GM18861 (cell line): Measurements from ENCODE around the gene SUN3.

Experiments
- ATAC-seq: cut with Tn5 transposase; IDR thresholded peaks from one replicate; pipeline ENCODE4 v1.9.1; 2021; ENCODE audit not compliant: unreplicated experiment

Gene SUN3

GRCh38 chr7:47979832-47980181 is 49.1 kb downstream of the SUN3 start:
- ATAC-seq: no peak

DNA sequence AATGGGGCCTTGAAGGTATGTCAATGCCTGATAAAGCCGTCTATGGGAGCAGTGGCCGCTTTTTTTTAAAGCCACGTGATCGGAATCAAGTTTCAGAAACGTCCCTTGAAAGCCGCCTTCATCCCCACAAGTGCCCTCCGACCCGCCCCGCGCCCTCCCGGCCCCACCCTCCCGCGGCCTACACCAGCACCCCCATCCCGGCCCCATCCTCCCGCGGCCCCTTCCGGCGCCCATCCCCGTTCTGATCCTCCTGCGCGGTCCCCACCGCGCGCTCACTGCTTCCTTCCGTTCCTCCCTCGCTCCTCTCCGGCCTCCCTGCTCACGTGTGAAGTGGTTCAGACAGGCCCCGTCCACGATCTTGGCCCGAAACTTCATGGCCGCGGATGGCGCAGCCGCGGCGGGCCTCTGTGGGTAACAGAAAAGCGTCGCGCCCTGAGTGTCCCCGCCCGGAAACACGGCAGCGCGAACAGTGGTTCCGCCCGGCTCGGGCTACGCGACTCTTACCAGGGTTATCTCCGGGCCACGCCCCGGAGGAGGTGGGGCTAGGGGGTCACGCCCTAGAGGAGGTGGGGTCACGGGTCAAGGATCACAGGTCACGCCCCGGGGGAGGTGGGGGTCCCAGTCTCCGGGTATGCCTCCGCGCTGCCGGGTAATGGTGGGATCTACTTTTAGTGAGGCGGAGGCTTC is 49.6 kb downstream of the SUN3 start, which contains the start of gene HUS1:
Gene HUS1, minus strand, starts transcription at position 471 of the 687 bp plus-strand sequence. Its CDS starts 96 bp downstream, at position 375.
- peak; percentile 97 for ATAC-seq

- no peak for ATAC-seq
Measured at GRCh38 chr7:47978790-47979144, 50.1 kb downstream of the SUN3 start.

GRCh38 chr7:47973739-47974138 is 55.2 kb downstream of the SUN3 start:
- no peak for ATAC-seq

- no peak for ATAC-seq
Measured at GRCh38 chr7:47970761-47971160, 58.1 kb downstream of the SUN3 start.

DNA sequence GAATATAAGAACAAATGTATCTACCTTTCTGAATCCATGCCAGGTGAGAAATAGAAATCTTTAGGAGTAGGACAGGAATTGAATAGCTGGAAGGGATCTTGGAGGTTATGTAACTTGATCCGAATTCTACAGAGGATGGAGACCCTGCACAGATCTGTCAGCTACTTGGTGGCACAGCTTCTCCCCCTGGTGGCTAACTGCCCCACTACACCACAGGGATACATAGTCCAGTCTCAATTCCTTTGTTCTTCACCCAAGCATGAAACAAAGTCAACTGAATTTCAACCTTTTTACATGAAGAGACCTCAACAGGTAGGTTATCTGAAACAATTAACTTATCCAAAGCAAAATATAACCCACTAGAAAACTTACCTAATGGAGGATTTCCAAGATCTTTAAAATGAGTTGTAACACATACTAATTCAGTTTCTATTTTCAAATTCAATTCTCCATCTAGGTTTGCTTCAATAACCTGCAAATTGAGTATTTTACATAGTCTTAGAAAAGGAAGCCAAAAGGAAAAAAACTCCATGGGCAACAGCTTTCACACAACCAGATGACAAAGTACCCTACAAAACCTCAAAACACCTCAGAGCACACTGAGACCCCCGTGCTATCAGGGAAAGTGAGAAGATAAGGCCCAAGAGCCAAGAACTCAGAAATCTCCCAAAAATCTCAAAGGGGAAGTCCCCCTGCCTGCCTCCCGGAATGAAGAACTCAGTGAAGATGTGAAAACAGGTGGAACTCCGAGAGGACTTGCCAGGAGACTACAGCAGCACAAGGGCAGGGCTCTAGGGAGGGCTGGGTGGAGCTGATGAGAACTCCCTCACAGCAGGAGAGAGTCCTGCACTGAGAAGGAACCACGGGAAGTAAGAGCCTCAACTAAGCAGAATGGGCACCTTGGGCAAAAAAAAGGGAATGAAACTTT is 59.8 kb downstream of the SUN3 start:
- peak; percentile 51 for ATAC-seq

GRCh38 chr7:47967708-47968107 is 61.2 kb downstream of the SUN3 start:
- ATAC-seq: no peak

DNA sequence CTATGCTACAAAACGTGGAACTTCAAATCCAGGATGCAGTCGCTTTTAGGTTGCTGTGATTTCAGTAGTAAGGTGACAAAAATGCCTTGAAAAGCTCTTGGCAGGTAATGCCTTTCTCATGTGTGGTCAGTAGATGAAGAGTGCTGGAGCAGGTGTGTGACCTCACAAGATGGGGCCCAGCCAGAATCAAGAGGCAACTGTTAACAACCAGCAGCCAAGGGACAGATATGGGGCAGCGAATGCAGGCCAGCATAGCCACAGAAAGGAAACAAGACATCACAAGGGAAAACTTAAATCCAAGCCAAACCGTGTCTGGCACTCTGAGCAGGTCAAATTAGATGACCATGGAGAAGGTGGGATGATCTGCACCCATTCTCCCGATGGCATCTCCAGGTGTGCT is 61.8 kb downstream of the SUN3 start:
- ATAC-seq: no peak

GRCh38 chr7:47965456-47965855 is 63.5 kb downstream of the SUN3 start:
- no peak for ATAC-seq

DNA sequence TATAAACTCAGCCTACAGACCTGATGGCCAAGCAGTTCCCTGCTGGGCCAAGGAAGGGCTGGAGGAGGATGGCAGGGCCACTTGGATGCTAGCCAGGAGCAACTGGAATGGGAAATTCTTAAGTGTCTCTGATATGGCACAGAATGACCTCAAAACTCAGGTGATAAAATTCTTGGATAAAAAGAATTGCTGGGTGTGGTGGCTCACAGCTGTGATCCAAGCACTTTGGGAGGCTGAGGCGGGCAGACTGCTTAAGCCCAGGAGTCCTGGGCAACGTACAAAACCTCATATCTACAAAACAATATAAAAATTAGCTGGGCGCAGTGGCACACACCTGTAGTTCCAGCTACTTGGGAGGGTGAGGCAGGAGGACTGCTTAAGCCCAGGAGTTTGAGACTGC is 66.6 kb downstream of the SUN3 start:
- ATAC-seq: no peak

DNA sequence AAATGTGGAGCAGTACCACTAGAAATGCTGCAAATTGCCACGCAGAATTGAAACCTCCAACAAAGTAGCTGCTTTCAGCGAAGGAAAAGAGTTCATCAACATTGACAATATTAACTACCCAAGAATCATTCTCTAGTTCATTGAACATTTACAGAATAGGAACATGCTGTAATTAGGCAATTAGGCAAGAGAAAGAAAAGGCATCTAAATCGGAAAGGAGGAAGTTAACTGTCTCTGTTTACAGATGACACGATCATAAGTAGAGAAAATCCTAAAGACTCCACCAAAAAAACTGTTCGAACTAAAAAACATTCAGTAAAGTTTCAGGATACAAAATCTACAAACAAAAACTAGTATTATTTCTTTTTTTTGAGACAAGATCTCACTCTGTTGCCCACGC is 71.8 kb downstream of the SUN3 start:
- ATAC-seq: no peak

GRCh38 chr7:47956220-47956619 is 72.7 kb downstream of the SUN3 start:
- ATAC-seq: no peak

- no peak for ATAC-seq
Measured at GRCh38 chr7:47954231-47954911, 74.5 kb downstream of the SUN3 start.

DNA sequence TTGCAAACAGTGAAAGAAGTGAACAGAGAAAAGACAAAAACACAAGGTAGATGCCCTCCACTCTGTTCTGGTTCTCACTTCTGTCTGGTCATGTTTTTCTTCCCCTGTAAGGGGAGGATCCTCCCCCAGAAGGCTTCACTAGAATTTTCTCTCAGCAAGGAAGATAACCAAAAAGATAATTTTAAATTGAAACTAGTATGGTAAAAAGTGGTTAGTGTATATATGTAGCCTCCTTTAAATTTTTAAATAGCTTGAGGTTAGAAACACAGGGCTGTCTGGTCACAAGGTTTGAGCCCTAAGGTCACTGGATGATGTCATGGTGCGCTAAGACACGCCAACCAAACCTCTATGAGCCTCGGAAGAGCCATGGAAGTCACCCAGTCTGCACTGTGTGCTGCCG is 75.1 kb downstream of the SUN3 start:
- no peak for ATAC-seq

GRCh38 chr7:47952224-47952623 is 76.7 kb downstream of the SUN3 start:
- ATAC-seq: no peak

DNA sequence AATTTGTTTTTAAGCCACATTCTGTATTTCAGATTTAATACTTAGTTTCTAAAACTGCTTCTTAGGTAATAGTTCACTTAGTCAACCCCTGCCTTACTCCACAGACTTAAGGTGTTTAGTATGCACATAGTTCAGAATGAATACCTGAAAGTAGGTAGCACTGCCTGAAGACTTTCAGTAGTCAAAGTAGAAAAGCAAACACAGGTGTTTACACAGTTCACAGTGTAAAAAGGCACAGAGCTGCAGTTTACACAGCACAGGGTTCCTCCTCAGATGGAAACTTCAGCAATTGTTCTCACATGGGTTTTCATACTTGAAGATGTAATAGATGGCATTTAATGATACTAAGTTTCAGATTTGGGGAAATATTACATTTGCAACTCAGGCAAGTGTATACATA is 77.5 kb downstream of the SUN3 start:
- no peak for ATAC-seq

GRCh38 chr7:47950714-47951113 is 78.2 kb downstream of the SUN3 start:
- no peak for ATAC-seq

DNA sequence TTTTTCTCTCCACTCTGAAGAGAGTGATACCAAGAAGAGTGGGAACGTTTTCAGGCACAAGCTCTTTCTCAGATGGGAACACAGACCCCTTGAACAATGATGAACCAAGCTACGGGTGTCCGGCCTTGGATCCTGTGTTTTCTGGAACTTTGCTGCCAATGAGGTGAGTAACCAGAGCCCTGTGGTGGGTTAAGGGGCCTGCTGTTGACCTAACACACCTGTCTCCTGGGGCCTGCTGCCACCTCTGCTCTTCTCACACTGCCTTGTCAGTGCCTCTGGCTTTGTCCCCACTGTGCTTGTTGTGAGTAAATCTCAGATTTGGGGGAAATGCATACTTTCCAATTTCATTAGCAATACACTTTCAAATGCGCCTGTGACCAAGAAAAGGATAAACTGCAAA is 79.2 kb downstream of the SUN3 start:
- ATAC-seq: no peak

DNA sequence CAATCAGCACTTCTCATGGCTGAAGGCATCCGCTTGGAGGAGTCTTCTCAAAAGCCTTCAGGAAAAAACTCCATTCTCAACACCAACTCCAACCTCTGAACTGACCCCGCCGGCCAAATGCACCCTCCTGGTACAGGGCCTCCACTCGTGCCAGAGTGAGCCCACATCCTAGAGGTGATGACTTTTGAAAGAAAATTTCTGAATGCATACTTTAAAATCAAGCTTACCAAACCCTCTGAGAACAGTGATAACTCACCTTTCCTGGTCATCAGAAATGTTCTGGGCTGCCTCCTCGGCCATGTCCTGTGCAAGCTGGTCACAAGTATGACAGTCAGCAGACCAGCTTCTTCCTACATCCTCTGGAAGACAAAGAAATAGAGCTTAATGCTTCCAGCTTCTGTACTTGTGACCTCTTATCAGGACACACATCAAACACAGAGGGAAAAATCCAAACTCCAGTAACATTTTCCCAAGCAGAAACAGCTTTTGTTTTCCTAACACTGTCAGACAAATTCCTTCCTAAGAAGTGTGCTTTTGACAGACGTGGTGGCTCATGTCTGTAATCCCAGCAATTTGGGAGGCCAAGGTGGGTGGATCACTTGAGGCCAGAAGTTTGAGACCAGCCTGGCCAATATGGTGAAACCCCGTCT is 80.6 kb downstream of the SUN3 start, which contains the start of gene PKD1L1:
Gene PKD1L1, minus strand, starts transcription at position 326 of the 650 bp plus-strand sequence. Its CDS starts 26 bp downstream, at position 300.
- no peak for ATAC-seq

GRCh38 chr7:47947355-47947749 is 81.6 kb downstream of the SUN3 start:
- ATAC-seq: no peak
